ENCODE data around the gene NEMP1.

DNA sequence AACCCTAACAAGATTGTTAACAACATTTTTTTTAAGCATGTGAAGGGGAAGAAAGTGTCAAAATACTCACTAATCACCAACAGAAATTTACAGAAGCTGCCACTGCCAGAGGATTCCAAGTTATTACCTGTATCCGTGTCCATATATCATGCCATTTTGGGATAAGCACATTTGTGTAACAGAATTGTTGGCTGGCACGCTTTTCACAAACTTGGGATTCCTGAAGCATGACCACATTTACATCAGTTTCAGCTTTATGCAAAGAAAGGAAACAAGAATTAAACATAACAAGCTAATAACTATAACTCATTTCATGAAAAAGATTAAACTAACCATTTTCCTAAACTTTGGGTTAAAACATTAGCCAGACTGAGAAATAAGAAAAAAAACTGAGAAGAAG, 5.9 kb downstream of the NEMP1 start:
- no peak for TF ChIP-seq CTCF (conservative IDR thresholded peaks at IDR 0.05 in 1 of 2, IDR thresholded peaks at IDR 0.05 in 1 of 2; ENCODE audit: low read depth in 1 of 2, low read length in 2 of 2)
- no peak for TF ChIP-seq EZH2 (IDR thresholded peaks at IDR 0.05; ENCODE audit: low read length, missing control alignments)

Measured in fibroblast of lung (primary cell).